CD4-positive, CD25-positive, alpha-beta regulatory T cell (primary cell): ENCODE results near the gene DEUP1. TPM values are rescaled to one million over a fixed set of nuclear protein-coding genes. Genes with fewer than 3 reads are reported as not detected.
"Not testable (repeated sequence)": the region's sequence is repeated elsewhere in the genome, so short reads cannot be mapped to it uniquely, and the experiment has no call there.

Experiments used
- ATAC-seq, 2 donors: fragments of 150-1000 bp; cut with Tn5 transposase; one replicate each; pipeline ENCODE4 v1.10.0; 2021; ENCODE audit warnings: low read depth in 2 of 2, moderate number of reproducible peaks in 2 of 2, moderate library complexity in 1 of 2
- DNase-seq, 3 donors: peaks; one replicate each; pipeline versions ENCODE4 v3.0.0 to v3.0.0-alpha.2; 2012 to 2022; ENCODE audit warnings: mixed read lengths in 1 of 3
- H3K27ac ChIP-seq: one replicate; pipeline ENCODE4 v1.7.0; 2013; ENCODE audit warnings: mild to moderate bottlenecking, low read length; ENCODE audit not compliant: insufficient read depth, poor library complexity, severe bottlenecking
- H3K27me3 ChIP-seq: one replicate; pipeline ENCODE4 v1.7.0; 2013; ENCODE audit warnings: low read length; ENCODE audit not compliant: control insufficient read depth, insufficient read depth
- H3K36me3 ChIP-seq: one replicate; pipeline ENCODE4 v1.7.0; 2013; ENCODE audit warnings: mild to moderate bottlenecking, low read length, moderate library complexity; ENCODE audit not compliant: control insufficient read depth, insufficient read depth
- H3K4me1 ChIP-seq: 2 replicates; pipeline ENCODE4 v1.7.0; 2013; ENCODE audit warnings: mild to moderate bottlenecking, low read length; ENCODE audit not compliant: insufficient read depth, control insufficient read depth, poor library complexity, severe bottlenecking
- H3K4me3 ChIP-seq: one replicate; pipeline ENCODE4 v1.7.0; 2013; ENCODE audit warnings: low read depth, mild to moderate bottlenecking, low read length, moderate library complexity
- H3K9me3 ChIP-seq, 2 experiments: 1 replicate in 1 of 2; 2 replicates in 1 of 2; pipeline ENCODE4 v1.7.0; 2013; ENCODE audit warnings: low read length in 2 of 2, mild to moderate bottlenecking in 1 of 2, moderate library complexity in 1 of 2; ENCODE audit not compliant: control insufficient read depth in 2 of 2
- H3K27ac Mint-ChIP-seq, 3 donors: one replicate each; pipeline ENCODE4 v1.8.0; 2020 to 2022; ENCODE audit warnings: mild to moderate bottlenecking in 3 of 3, mixed read lengths in 3 of 3, moderate library complexity in 2 of 3
- H3K27me3 Mint-ChIP-seq: one replicate; pipeline ENCODE4 v1.8.0; 2022; ENCODE audit warnings: mild to moderate bottlenecking, mixed read lengths
- H3K36me3 Mint-ChIP-seq: one replicate; pipeline ENCODE4 v1.8.0; 2020; ENCODE audit warnings: mixed read lengths
- H3K4me1 Mint-ChIP-seq, 4 donors: one replicate each; pipeline ENCODE4 v1.8.0; 2020 to 2022; ENCODE audit warnings: mixed read lengths in 4 of 4, mild to moderate bottlenecking in 1 of 4
- H3K4me3 Mint-ChIP-seq, 4 donors: one replicate each; pipeline ENCODE4 v1.8.0; 2020 to 2022; ENCODE audit warnings: mild to moderate bottlenecking in 4 of 4, mixed read lengths in 4 of 4, moderate library complexity in 3 of 4
- H3K9me3 Mint-ChIP-seq, 7 donors: one replicate each; pipeline ENCODE4 v1.8.0; 2020 to 2022; ENCODE audit warnings: mixed read lengths in 7 of 7, mild to moderate bottlenecking in 3 of 7, moderate library complexity in 2 of 7
- polyA plus RNA-seq, 4 donors: library from polyadenylated mRNA; unstranded; fragments of 300-500 nt; fragmentation: Illumina TruSeq; gene quantifications; one replicate each; pipeline ENCODE4 v1.2.3, GENCODE V29; 2021
- total RNA-seq: library from RNA; stranded (reverse); gene quantifications from one replicate; pipeline ENCODE4 v1.2.3, GENCODE V29; 2022

The DEUP1 gene
- total and polyA plus RNA-seq, 5 donors from 2014 or later = not detected

GRCh38 chr11:93407777-93408401 is 77.3 kb downstream of the DEUP1 start:
- no peaks in the 10 kb centered on the region for H3K36me3 ChIP-seq
- Mint-ChIP-seq H3K36me3 (no peaks in the 10 kb centered on the region), H3K27me3 (no peaks in the 10 kb centered on the region), H3K27ac (no peak overlapping the region), H3K9me3 (no peaks in the 10 kb centered on the region), H3K4me3 (no peak overlapping the region), H3K4me1 (no peaks in the 10 kb centered on the region)
- H3K4me1 ChIP-seq = no peaks in the 10 kb centered on the region
- no peak for DNase-seq
- H3K9me3 ChIP-seq = no peaks in the 10 kb centered on the region
- no peaks in the 10 kb centered on the region for H3K27me3 ChIP-seq
- H3K4me3 ChIP-seq = no peak overlapping the region
- no peak for ATAC-seq
- H3K27ac ChIP-seq = no peak overlapping the region

- H3K4me1 Mint-ChIP-seq = no peaks in the 10 kb centered on the region
- no peaks in the 10 kb centered on the region for H3K4me1 ChIP-seq
- ATAC-seq = no peak
- no peaks in the 10 kb centered on the region for H3K36me3 Mint-ChIP-seq
- no peaks in the 10 kb centered on the region for H3K27me3 Mint-ChIP-seq
- H3K9me3 Mint-ChIP-seq = no peaks in the 10 kb centered on the region
- no peaks in the 10 kb centered on the region for H3K9me3 ChIP-seq
- no peak overlapping the region for H3K4me3 ChIP-seq
- H3K27ac Mint-ChIP-seq = no peak overlapping the region
- H3K36me3 ChIP-seq = no peaks in the 10 kb centered on the region
- no peak overlapping the region for H3K27ac ChIP-seq
- no peak for DNase-seq
- H3K27me3 ChIP-seq = no peaks in the 10 kb centered on the region
- no peak overlapping the region for H3K4me3 Mint-ChIP-seq
These were observed 79.9 kb downstream of the DEUP1 start for GRCh38 chr11:93410441-93410840.

- Mint-ChIP-seq H3K4me1 (no peaks in the 10 kb centered on the region), H3K9me3 (peaks cover 0 to 1% (median 0%) of the 10 kb centered on the region in 7 donors), H3K27me3 (no peaks in the 10 kb centered on the region), H3K36me3 (no peaks in the 10 kb centered on the region), H3K27ac (no peak overlapping the region), H3K4me3 (no peak overlapping the region)
- no peak for ATAC-seq
- DNase-seq = no peak
- Histone ChIP-seq H3K9me3 (no peaks in the 10 kb centered on the region), H3K4me3 (no peak overlapping the region), H3K27ac (no peak overlapping the region), H3K27me3 (no peaks in the 10 kb centered on the region), H3K4me1 (no peaks in the 10 kb centered on the region), H3K36me3 (no peaks in the 10 kb centered on the region)
These were observed 81.2 kb downstream of the DEUP1 start for GRCh38 chr11:93411705-93412104.

- peaks cover 0 to 5% of the 10 kb centered on the region in 2 experiments for H3K9me3 ChIP-seq
- H3K27me3 ChIP-seq = no peaks in the 10 kb centered on the region
- H3K27ac ChIP-seq = no peak overlapping the region
- Mint-ChIP-seq H3K27ac (no peak overlapping the region), H3K27me3 (peaks cover 4% of the 10 kb centered on the region), H3K4me3 (no peak overlapping the region), H3K9me3 (peaks cover 0 to 5% (median 0%) of the 10 kb centered on the region in 7 donors), H3K36me3 (no peaks in the 10 kb centered on the region), H3K4me1 (no peaks in the 10 kb centered on the region)
- H3K4me1 ChIP-seq = no peaks in the 10 kb centered on the region
- no peaks in the 10 kb centered on the region for H3K36me3 ChIP-seq
- DNase-seq (no peak), ATAC-seq (no peak)
- no peak overlapping the region for H3K4me3 ChIP-seq
These were observed 101.7 kb downstream of the DEUP1 start for GRCh38 chr11:93432247-93432646.

GRCh38 chr11:93443232-93443631 is 112.7 kb downstream of the DEUP1 start:
- not testable (repeated sequence) for H3K4me3 Mint-ChIP-seq, H3K9me3 ChIP-seq, H3K36me3 ChIP-seq, H3K27ac ChIP-seq, DNase-seq, H3K36me3 Mint-ChIP-seq, H3K4me1 ChIP-seq, H3K4me1 Mint-ChIP-seq, H3K4me3 ChIP-seq, ATAC-seq, H3K27me3 ChIP-seq, H3K27me3 Mint-ChIP-seq, H3K27ac Mint-ChIP-seq, H3K9me3 Mint-ChIP-seq

- Mint-ChIP-seq H3K27ac (no peak overlapping the region), H3K4me3 (no peak overlapping the region)
- DNase-seq = no peak
These were observed 114.1 kb downstream of the DEUP1 start for GRCh38 chr11:93444617-93445073.

GRCh38 chr11:93458286-93458685 is 127.7 kb downstream of the DEUP1 start:
- H3K9me3 ChIP-seq = no peaks in the 10 kb centered on the region
- peaks cover 0 to 13% (median 1%) of the 10 kb centered on the region in 7 donors for H3K9me3 Mint-ChIP-seq
- no peaks in the 10 kb centered on the region for H3K36me3 Mint-ChIP-seq
- no peaks in the 10 kb centered on the region for H3K36me3 ChIP-seq
- no peaks in the 10 kb centered on the region for H3K4me1 Mint-ChIP-seq
- H3K27me3 ChIP-seq = no peaks in the 10 kb centered on the region
- H3K27ac ChIP-seq = no peak overlapping the region
- peaks cover 5% of the 10 kb centered on the region for H3K27me3 Mint-ChIP-seq
- no peaks in the 10 kb centered on the region for H3K4me1 ChIP-seq
- no peak for DNase-seq
- no peak overlapping the region for H3K4me3 Mint-ChIP-seq
- H3K4me3 ChIP-seq = no peak overlapping the region
- no peak overlapping the region for H3K27ac Mint-ChIP-seq
- ATAC-seq = no peak

More at GRCh38 chr11:93444617-93445073, 114.1 kb downstream of the DEUP1 start:
- ATAC-seq = no peak
- Histone ChIP-seq H3K9me3 (no peaks in the 10 kb centered on the region), H3K36me3 (no peaks in the 10 kb centered on the region), H3K27me3 (no peaks in the 10 kb centered on the region), H3K27ac (no peak overlapping the region), H3K4me1 (no peaks in the 10 kb centered on the region), H3K4me3 (no peak overlapping the region)
- Mint-ChIP-seq H3K36me3 (no peaks in the 10 kb centered on the region), H3K4me1 (no peaks in the 10 kb centered on the region), H3K9me3 (peaks cover 0 to 10% (median 2%) of the 10 kb centered on the region in 7 donors), H3K27me3 (no peaks in the 10 kb centered on the region)

GRCh38 chr11:93463666-93464065 is 133.1 kb downstream of the DEUP1 start:
- not testable (repeated sequence) for H3K27ac Mint-ChIP-seq, DNase-seq, ATAC-seq, H3K36me3 Mint-ChIP-seq, H3K4me3 Mint-ChIP-seq, H3K27me3 Mint-ChIP-seq, H3K27me3 ChIP-seq, H3K9me3 ChIP-seq, H3K36me3 ChIP-seq, H3K4me1 Mint-ChIP-seq, H3K4me3 ChIP-seq, H3K4me1 ChIP-seq, H3K27ac ChIP-seq
- H3K9me3 Mint-ChIP-seq = peaks cover 0 to 14% (median 1%) of the 10 kb centered on the region in 7 donors
